Measurements from ENCODE around the gene CHMP2A. TPM values are rescaled to one million over a fixed set of nuclear protein-coding genes. Genes with fewer than 3 reads are reported as not detected.
A peak's percentile ranks its signal among the peaks of the same experiment; 100 is the strongest.

CHMP2A gene
- total and polyA plus RNA-seq, 2 of the 13 experiments (the other 11 are each of a cell fraction or from before 2014, with no cell fraction given), result 49.7 to 55.0 TPM

DNA sequence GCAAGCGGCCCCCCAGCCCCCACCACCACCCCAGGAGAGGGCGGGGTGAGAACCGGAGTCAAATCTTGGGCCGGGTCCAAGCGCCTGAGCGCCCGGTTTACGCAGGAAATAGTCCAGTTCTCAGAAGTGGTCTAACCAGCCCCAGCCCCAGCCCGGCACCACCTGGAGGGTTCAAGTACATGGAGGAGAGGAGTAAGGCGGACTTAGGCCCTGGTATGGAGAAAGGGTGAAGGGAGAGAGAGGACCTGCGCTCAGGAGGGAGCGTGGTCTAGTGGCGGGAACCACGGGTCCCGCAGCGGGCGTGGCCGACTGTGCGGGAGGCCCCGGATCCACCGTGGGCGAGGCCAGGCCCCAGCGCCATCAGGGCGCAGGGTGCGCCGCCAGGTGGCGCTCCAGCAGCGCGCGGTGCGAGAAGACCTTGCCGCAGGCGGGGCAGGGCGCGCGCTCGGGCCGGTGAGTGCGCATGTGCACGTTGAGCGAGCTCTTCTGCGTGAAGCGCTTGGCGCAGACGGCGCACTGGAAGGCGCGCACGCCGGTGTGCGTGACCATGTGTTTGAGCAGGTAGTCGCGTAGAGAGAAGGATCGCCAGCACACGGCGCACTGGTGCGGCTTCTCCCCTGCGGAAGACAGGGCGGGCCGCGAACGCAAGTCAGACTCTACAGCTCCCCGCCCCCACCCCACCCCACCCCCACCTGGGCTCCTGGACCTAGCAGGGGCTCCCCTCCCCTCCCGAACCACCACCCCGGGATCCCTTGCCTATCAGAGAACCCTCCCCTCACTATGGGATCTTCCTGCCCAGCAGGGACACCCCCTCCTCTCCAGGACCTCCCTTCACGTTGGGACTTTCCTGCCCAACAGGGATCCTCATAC is 41.0 kb downstream of the CHMP2A start (continued):
- peak; percentile 94 for TF ChIP-seq SPEN (CRISPR knock-in tag; IDR thresholded peaks at IDR 0.05; ENCODE audit: low read depth)
- TF ChIP-seq HNRNPK (IDR thresholded peaks at IDR 0.05; ENCODE audit: low read depth, low read length, poor library complexity, severe bottlenecking), result peak; percentile 91
- TF ChIP-seq, protein P1, sequence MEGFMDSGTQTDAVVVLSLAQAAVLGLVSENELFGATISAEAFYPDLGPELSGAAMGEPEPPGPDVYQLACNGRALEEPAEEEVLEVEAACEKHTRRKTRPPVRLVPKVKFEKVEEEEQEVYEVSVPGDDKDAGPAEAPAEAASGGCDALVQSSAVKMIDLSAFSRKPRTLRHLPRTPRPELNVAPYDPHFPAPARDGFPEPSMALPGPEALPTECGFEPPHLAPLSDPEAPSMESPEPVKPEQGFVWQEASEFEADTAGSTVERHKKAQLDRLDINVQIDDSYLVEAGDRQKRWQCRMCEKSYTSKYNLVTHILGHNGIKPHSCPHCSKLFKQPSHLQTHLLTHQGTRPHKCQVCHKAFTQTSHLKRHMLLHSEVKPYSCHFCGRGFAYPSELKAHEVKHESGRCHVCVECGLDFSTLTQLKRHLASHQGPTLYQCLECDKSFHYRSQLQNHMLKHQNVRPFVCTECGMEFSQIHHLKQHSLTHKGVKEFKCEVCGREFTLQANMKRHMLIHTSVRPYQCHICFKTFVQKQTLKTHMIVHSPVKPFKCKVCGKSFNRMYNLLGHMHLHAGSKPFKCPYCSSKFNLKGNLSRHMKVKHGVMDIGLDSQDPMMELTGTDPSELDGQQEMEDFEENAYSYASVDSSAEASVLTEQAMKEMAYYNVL (CRISPR knock-in tag; IDR thresholded peaks at IDR 0.05; ENCODE audit: borderline replicate concordance), result peak; percentile 64
- TF ChIP-seq SAP130 (CRISPR knock-in tag; IDR thresholded peaks at IDR 0.05; ENCODE audit: low read depth), result peak; percentile 81
- TF ChIP-seq, protein P2, sequence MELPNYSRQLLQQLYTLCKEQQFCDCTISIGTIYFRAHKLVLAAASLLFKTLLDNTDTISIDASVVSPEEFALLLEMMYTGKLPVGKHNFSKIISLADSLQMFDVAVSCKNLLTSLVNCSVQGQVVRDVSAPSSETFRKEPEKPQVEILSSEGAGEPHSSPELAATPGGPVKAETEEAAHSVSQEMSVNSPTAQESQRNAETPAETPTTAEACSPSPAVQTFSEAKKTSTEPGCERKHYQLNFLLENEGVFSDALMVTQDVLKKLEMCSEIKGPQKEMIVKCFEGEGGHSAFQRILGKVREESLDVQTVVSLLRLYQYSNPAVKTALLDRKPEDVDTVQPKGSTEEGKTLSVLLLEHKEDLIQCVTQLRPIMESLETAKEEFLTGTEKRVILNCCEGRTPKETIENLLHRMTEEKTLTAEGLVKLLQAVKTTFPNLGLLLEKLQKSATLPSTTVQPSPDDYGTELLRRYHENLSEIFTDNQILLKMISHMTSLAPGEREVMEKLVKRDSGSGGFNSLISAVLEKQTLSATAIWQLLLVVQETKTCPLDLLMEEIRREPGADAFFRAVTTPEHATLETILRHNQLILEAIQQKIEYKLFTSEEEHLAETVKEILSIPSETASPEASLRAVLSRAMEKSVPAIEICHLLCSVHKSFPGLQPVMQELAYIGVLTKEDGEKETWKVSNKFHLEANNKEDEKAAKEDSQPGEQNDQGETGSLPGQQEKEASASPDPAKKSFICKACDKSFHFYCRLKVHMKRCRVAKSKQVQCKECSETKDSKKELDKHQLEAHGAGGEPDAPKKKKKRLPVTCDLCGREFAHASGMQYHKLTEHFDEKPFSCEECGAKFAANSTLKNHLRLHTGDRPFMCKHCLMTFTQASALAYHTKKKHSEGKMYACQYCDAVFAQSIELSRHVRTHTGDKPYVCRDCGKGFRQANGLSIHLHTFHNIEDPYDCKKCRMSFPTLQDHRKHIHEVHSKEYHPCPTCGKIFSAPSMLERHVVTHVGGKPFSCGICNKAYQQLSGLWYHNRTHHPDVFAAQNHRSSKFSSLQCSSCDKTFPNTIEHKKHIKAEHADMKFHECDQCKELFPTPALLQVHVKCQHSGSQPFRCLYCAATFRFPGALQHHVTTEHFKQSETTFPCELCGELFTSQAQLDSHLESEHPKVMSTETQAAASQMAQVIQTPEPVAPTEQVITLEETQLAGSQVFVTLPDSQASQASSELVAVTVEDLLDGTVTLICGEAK (IDR thresholded peaks at IDR 0.05), result no peak
- TF ChIP-seq, protein P2 (CRISPR knock-in tag; IDR thresholded peaks at IDR 0.05), result no peak; the same call in 1 of the 2 replicates
- TF ChIP-seq, protein P3, sequence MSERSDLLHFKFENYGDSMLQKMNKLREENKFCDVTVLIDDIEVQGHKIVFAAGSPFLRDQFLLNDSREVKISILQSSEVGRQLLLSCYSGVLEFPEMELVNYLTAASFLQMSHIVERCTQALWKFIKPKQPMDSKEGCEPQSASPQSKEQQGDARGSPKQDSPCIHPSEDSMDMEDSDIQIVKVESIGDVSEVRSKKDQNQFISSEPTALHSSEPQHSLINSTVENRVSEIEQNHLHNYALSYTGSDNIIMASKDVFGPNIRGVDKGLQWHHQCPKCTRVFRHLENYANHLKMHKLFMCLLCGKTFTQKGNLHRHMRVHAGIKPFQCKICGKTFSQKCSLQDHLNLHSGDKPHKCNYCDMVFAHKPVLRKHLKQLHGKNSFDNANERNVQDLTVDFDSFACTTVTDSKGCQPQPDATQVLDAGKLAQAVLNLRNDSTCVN (CRISPR knock-in tag; IDR thresholded peaks at IDR 0.05; ENCODE audit: borderline replicate concordance), result peak; percentile 14; the same call in 1 of the 2 replicates
- TF ChIP-seq CHD2 (IDR thresholded peaks at IDR 0.05; ENCODE audit: low read depth, low read length), result 0 out of 2 replicates have a peak, but pooled peaks have one; percentile 41
- TF ChIP-seq, protein P4, sequence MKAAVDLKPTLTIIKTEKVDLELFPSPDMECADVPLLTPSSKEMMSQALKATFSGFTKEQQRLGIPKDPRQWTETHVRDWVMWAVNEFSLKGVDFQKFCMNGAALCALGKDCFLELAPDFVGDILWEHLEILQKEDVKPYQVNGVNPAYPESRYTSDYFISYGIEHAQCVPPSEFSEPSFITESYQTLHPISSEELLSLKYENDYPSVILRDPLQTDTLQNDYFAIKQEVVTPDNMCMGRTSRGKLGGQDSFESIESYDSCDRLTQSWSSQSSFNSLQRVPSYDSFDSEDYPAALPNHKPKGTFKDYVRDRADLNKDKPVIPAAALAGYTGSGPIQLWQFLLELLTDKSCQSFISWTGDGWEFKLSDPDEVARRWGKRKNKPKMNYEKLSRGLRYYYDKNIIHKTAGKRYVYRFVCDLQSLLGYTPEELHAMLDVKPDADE (CRISPR knock-in tag; IDR thresholded peaks at IDR 0.05), result peak; percentile 55; the same call in 1 of the 2 replicates
- TF ChIP-seq RXRB (CRISPR knock-in tag; IDR thresholded peaks at IDR 0.05; ENCODE audit: borderline replicate concordance), result peak; percentile 45; the same call in 1 of the 2 replicates
- 0 out of 2 replicates have a peak, but pooled peaks have one; percentile 75 for TF ChIP-seq AHR (CRISPR knock-in tag; IDR thresholded peaks at IDR 0.05)
- TF ChIP-seq ZNF776 (CRISPR knock-in tag; IDR thresholded peaks at IDR 0.05), result peak; percentile 66; the same call in 1 of the 2 replicates
- peak; percentile 85; the same call in 1 of the 2 replicates for TF ChIP-seq ZSCAN29 (CRISPR knock-in tag; conservative IDR thresholded peaks at IDR 0.05)
- no peak for TF ChIP-seq U2AF2 (IDR thresholded peaks at IDR 0.05; ENCODE audit: low read depth, low read length)
